GM10266 (cell line): Measurements from ENCODE around the gene SNX3.
"Not testable (repeated sequence)": the region's sequence is repeated elsewhere in the genome, so short reads cannot be mapped to it uniquely, and the experiment has no call there.

ENCODE experiments used
- DNase-seq: peaks from one replicate; pipeline ENCODE4 v3.0.0; 2012; ENCODE audit errors: extremely low spot score
- TF ChIP-seq, protein P1 (sequence below): IDR thresholded peaks from 2 replicates; pipeline ENCODE4 v1.5.1; 2012; ENCODE audit warnings: mild to moderate bottlenecking, low read depth; ENCODE audit not compliant: control insufficient read depth, insufficient read depth; ENCODE audit errors: missing control alignments

SNX3 gene

DNA sequence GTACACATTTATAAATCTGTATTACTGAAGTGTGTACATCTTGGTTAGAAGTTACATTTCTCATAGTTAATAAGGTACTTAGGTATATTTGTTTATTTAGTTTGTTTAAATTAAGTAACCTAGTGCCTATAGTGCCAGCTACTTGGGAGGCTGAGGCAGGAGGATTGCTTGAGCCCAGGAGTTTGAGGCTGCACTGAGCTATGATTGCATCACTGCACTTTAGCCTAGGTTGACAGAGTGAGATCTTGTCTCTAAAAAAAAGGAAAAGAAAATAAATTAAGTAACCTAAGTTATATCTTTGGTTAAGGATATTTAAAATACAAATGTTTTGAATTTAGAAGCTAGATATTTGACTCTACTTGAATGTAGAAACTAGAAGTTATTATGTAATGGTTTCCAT lies 24.5 kb upstream of the SNX3 start:
- TF ChIP-seq, protein P1, sequence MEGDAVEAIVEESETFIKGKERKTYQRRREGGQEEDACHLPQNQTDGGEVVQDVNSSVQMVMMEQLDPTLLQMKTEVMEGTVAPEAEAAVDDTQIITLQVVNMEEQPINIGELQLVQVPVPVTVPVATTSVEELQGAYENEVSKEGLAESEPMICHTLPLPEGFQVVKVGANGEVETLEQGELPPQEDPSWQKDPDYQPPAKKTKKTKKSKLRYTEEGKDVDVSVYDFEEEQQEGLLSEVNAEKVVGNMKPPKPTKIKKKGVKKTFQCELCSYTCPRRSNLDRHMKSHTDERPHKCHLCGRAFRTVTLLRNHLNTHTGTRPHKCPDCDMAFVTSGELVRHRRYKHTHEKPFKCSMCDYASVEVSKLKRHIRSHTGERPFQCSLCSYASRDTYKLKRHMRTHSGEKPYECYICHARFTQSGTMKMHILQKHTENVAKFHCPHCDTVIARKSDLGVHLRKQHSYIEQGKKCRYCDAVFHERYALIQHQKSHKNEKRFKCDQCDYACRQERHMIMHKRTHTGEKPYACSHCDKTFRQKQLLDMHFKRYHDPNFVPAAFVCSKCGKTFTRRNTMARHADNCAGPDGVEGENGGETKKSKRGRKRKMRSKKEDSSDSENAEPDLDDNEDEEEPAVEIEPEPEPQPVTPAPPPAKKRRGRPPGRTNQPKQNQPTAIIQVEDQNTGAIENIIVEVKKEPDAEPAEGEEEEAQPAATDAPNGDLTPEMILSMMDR: no peak
- DNase-seq: no peak

DNA sequence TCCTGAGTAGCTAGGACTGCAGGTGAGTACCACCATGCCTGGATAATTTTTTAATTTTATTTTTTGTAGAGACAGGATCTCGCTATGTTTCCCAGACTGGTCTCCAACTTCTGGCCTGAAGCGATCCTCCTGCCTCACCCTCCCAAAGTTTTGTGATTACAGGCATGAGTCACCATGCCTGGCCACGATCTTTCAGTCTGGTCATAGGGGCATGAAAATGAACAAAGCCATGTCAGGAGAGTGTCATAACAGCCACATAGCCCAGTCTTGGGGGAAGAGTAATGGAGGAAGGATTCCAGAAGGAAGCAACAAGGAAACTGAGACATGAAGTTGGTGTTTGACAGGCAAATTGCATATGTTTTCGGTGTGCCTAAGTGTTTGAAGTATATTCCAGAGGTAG lies 17.0 kb upstream of the SNX3 start:
- TF ChIP-seq, protein P1: no peak
- DNase-seq: no peak

DNA sequence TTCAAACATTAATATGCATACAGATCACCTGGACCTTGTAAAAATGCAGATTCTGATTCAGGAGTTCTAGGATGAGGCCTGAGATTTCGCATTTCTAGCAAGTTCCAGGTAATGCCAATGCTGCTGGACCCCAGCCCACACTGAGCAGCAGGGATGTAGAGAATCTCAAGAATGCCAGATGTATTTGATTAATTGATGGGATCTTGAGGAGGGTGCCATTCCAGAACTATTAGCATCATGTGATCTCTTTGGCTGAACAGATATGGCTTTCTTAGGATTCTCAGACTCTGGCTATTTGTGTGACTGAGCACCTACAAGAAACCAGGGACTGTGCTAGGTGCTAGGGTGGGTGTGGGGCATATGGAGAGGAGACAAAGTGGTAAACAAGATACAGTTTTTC lies 16.5 kb upstream of the SNX3 start:
- no peak for DNase-seq
- TF ChIP-seq, protein P1: no peak

DNA sequence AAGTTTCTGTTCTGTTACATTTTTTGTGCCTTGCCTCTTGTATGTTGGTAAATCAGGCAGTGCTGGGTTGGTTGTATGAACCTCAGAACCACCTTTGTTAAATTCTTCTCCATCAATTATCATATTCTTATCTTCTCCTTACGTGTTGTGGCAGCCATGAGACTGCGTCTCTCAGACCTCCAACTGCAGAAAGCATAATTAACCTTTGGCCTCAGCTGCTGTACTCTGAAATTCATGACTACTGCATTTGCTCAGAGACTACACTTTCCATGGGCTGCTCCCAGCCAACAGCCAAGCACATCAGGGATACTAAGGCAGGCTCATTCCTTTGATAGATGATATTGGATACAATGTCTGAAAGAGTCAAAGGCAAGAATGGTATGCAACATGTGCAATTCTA lies 15.1 kb upstream of the SNX3 start:
- no peak for DNase-seq
- TF ChIP-seq, protein P1: no peak

DNA sequence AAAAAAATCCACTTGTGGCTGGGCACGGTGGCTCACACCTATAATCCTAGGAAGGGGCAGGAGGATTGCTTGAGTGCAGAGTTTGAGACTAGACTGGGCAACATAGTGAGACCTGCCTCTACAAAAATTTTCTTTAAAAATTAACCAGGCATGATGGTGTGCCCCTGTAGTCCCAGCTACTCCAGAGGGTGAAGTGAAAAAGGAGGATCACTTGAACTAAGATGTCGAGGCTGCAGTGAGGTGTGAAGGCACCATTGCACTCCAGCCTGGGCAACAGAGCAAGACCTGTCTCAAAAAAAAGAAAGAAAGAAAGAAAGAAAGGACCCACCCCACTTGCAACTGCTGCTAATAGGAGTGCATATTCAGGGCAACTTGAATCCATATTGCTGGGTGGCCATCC lies 13.7 kb upstream of the SNX3 start:
- TF ChIP-seq, protein P1: no peak
- no peak for DNase-seq

DNA sequence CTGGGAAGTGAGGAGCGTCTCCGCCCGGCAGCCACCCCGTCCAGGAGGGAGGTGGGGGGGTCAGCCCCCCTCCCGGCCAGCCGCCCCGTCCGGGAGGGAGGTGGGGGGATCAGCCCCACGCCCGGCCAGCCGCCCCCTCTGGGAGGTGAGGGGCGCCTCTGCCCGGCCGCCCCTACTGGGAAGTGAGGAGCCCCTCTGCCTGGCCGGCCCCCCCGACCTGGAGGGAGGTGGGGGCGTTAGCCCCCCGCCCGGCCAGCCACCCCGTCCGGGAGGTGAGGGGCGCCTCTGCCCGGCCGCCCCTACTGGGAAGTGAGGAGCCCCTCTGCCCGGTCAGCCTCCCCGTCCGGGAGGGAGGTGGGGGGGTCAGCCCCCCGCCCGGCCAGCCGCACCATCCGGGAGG lies 9.1 kb upstream of the SNX3 start:
- not testable (repeated sequence) for DNase-seq

DNA sequence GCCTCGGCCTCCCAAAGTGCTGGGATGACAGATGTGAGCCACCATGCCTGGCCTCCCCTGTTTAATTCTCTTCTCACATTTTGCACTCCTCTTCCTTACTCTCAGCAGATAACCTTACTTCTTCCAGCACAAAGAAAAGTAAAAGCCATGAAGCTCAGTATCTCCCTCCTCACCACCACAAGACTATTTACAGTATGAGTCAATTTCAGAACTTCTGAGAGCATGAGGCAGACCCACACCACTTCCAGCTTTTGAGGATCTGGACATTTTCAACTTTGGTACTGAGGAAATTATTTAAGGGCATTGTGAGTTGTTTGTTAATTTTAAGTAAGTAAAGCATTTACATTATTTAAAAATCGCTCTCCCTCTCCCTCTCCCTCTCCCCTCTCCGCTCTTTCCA lies 8.0 kb upstream of the SNX3 start:
- DNase-seq: no peak
- TF ChIP-seq, protein P1: no peak

DNA sequence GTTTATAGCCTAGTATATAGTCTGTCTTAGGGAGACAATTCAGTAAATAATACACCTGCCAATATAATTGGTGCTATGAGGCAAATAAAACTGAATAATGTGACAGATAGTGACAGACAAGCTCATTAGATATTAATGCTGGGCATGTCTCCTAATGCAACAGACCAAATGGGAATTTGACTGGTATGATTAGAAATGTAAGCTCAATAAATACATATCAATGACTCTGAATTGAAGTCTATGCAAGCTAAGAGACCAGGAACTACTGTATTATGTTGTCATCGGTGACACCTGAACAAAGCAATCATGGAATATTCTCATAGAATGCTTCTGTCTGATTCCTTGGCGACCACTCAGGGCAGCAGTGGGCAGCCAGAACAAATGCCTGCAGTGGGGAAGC lies 2.5 kb upstream of the SNX3 start:
- TF ChIP-seq, protein P1: no peak
- DNase-seq: no peak
